AG08395 (cell line): ENCODE results near the gene GRPEL1.
"Not testable (repeated sequence)": the region's sequence is repeated elsewhere in the genome, so short reads cannot be mapped to it uniquely, and the experiment has no call there.

Experiments
- DNase-seq: peaks from one replicate; pipeline ENCODE4 v3.0.0; 2012; ENCODE audit warnings: mixed read lengths, low spot score

GRPEL1 gene

DNA sequence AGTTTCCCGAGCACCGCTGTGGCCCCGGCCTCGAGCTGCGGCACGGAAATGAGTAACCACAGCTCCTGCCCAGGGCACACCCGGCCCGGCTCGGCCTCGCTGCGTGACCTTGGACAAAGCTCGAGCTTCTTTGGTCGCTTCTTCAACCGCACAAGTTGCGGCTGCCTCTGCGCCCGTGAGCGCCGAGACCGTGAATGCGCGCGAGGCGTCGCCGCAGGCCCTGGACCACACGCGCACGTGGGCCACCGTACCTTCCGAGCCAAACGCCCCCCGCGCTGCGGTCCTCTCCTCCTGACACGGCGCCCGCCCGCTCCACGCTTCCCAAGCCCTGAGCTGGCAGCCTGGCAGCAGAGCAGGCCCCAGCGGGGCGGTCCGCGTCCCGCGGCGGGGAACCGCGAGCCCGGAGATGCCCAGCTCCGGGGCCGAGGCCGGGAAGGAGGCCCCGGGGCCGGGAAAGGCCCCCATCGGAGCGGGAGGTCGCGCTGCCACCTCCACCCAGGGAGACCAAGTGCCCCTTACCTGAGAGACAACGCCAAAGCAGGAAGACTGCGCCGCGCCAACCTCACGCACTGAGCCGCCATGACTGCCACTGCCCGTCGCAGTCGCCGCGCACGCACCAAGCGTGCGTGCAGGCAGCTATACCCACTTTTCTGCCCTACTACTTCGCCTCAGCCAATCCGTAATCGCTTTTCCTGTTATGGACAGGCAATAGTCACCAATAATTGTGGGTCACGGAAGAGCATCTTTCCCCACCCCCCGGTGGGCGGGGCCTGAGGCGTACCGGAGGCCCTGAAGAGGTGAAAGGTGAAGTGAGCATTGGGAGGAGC lies at the start of gene GRPEL1:
Gene GRPEL1, minus strand, starts transcription at position 613 of the 827 bp plus-strand sequence. Its CDS starts 32 bp downstream, at position 581.
- peak; percentile 99 for DNase-seq

- no peak for DNase-seq
These were observed 48.8 kb upstream of the GRPEL1 start for GRCh38 chr4:7116705-7117104.

DNA sequence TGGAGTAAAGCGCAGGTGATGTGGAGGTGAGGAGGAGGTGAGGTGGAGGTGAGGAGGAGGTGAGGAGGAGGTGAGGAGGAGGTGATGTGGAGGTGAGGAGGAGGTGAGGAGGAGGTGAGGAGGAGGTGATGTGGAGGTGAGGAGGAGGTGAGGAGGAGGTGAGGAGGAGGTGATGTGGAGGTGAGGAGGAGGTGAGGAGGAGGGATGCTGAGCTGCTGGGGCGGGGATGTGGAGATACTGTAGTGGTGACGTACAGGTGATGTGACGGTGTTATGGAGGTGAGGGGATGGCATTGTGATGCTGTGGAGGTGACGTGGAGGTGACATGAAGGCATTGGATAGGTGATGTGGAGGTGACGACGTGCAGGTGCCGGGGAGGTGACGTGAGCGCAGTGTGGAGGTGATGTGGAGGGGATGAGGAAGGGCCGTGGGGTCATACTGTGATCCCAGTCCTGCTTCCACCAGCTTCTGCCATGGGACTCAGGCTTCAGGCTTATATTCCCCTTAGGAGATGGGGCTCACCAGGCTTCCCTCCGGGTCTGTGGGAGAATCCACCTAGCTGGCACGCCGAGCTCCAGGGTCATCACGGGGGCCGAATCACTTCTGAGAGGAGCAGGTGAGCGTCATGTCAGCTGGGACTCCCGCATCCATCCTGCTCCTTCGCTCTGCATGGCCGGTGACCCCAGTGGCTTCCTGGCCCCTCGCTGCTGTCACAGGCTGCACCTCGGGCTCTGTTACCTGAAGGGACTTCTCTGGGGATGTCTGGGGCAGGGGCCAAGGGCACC lies 47.9 kb upstream of the GRPEL1 start:
- DNase-seq = no peak

DNA sequence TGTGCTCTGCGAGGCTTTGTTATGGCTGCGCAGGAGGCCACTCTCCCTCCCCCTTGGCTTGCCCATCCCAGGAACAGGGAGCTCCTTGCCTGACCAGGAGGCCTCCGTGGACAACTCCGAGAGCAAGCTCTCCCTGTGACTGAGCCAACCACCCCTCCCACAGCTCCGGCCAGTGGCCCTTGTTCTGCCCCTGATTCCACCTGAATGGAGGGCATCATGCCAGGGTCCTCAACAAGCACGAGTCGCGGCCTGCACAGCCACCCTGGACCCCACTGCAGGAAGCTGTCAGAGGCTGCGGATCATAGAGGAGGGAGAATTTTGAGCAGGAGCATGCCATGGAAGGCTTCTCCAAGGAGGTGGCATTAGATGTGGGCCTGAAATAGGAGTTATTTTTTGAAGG lies 44.8 kb upstream of the GRPEL1 start:
- no peak for DNase-seq

GRCh38 chr4:7111441-7111840 lies 43.6 kb upstream of the GRPEL1 start:
- no peak for DNase-seq

DNA sequence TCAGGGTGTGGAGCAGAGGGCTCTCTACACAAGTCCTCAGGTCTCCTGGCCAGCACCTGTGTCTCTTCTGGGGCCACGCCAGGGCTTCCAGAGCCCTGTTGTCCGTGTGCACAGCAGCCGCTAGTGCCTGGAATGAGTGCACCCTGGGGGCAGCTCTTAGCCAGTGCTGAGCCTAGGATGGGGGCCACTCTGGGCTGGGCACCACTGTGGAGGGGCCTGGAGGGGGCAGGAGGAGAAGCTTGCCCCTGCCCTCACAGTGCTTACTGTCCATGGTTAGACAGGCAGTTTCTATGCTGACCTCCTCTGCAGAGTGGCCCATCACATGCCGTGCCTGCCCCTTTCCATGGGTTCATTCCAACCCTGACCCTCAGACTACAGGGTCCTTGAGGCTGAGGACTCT lies 42.7 kb upstream of the GRPEL1 start:
- DNase-seq = no peak

DNA sequence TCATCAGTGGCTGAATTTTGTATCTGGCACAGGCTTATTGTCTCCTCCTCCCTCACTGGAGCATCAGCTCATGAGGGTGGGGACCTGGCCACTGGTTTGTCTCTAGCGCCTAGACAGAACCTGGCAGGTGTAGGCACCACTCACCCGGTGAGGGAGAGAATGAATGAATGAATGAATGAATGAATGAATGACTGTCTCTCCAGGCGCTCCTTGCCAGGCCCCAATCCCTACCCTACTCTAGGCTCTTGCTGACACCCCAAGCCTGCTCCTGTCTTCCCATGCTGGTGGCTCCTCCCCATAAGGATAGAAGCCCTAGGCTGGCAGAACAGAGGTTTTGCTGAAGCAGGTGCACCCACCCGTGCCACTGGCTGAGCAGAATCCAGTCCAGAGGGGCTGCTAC lies 41.3 kb upstream of the GRPEL1 start:
- no peak for DNase-seq

GRCh38 chr4:7108660-7109059 lies 40.8 kb upstream of the GRPEL1 start:
- no peak for DNase-seq

GRCh38 chr4:7108046-7108625 lies 40.3 kb upstream of the GRPEL1 start:
- no peak for DNase-seq

DNA sequence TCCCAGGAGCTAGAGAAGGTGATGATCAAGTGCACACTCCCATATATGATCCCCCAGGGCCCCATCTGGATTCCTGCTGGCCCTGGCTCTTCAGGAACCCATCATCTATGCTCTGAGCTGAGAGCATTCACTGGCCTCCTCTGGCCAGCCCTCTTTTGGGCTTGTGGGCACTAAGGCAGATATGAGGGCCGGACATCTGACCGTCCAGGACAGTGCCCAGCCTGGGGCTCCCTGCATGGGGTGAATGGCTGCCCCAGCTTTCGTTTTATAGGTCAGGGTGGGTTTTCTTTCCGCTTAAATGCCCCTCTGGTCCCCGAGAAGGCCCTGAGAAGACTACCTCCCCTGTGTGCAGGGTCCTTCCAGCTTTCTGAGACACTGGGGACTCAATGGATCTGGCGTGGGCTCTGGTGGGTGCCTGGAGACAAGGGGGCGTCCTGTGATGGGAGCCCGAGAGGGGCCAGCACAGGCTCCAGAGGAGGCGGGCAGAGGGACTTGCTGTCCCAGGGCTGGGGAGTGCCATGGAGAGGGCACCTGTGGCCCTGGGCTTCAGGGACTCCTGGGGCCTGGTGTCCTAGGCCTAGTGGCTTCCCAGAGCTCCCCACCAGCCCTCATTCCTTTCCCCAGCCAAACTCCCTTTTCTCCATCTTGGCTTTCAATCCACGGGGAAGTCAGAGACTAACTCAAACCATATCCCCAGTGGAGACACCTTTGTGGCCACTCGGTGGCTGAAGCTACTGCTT lies 39.5 kb upstream of the GRPEL1 start:
- DNase-seq = no peak

- DNase-seq = no peak
These were observed 37.4 kb upstream of the GRPEL1 start for GRCh38 chr4:7105276-7105675.

- DNase-seq = no peak
These were observed 36.6 kb upstream of the GRPEL1 start for GRCh38 chr4:7104366-7105031.

DNA sequence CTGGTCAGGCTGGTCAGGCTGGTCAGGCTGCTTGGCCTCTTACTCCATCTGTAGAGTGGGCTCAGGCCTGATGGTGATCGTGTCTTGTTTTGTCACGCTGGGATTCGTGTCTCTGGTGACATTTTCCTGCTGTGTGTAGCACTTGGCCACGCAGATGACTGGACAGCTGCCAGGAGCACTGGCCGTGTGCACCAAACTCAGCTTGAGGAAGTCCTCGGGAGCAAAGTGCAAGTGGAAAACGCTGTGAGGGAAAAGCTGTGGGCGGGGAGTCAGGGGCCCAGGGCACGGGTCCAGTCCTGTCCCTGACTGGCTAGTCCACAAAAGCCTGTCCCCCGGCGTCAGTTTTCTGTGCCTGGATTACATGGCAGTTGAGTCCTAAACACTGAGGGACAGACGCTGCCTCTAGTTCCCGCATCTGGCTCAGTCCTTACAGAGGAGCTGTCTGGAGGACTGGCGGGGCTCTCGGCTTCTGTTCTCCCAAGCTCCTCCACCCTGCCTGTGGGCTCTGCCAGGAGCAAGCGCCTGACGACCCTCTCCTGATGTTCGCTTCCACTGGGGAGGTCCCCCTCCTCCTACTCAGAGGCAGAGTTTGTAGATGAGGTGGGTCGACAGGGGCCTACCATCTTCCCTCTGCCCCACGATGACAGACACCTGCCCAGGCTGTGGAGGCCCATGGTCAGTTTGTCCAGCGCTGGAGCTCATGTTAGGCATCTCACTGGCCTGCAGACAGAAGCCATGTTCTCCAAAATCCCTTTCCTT lies 35.9 kb upstream of the GRPEL1 start:
- DNase-seq = no peak

DNA sequence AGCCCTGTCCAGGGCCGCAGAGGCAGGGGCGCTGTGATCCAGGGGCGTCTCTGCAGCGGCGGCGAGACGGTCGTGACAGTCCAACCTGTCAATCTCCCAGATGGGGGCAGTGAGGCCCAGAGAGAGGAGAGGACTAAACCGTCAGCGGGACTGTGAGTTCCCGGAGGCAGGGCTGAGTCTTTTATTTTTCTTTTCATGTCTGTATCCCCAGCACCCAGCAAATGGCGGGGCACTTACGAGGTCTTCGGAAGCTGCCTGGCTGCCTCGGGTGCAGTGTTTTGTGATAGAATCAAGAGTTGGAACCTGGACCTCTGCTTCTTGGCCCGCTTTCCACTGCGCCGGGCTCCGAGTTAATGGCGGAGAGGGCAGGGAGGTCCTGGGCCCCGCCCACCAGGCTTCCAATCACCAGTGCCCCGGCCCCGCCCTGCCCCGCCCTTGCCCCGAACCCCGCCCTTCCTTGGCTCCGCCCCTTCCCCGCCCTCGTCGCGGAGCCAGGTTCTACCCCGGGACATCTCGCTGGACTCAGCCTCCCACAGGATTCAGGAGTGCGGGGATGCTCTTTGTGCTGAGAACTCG lies 35.3 kb upstream of the GRPEL1 start:
- DNase-seq = peak; percentile 98

GRCh38 chr4:7102516-7102909 lies 34.6 kb upstream of the GRPEL1 start:
- DNase-seq = not testable (repeated sequence)

- peak; percentile 83 for DNase-seq
These were observed 34.0 kb upstream of the GRPEL1 start for GRCh38 chr4:7101692-7102515.

- DNase-seq = no peak
These were observed 28.4 kb upstream of the GRPEL1 start for GRCh38 chr4:7096236-7096635.

- DNase-seq = no peak
These were observed 27.8 kb upstream of the GRPEL1 start for GRCh38 chr4:7095611-7096155.

- DNase-seq = no peak
These were observed 27.1 kb upstream of the GRPEL1 start for GRCh38 chr4:7094916-7095315.
